Skeletal muscle tissue (tissue), 4 donors: Measurements from ENCODE around the gene USP11. TPM values are rescaled to one million over a fixed set of nuclear protein-coding genes. Genes with fewer than 3 reads are reported as not detected.
A peak's percentile ranks its signal among the peaks of the same experiment; 100 is the strongest.

Experiments used
- H3K27ac ChIP-seq: one replicate; pipeline ENCODE4 v1.7.0; 2013; ENCODE audit warnings: mild to moderate bottlenecking, low read depth, low read length, inconsistent platforms
- H3K27me3 ChIP-seq, 3 donors: one replicate each; pipeline ENCODE4 v1.7.0; 2013; ENCODE audit warnings: low read length in 3 of 3; ENCODE audit not compliant: control insufficient read depth in 3 of 3, insufficient read depth in 3 of 3
- H3K36me3 ChIP-seq, 3 donors: one replicate each; pipeline ENCODE4 v1.7.0; 2013; ENCODE audit warnings: low read length in 3 of 3; ENCODE audit not compliant: control insufficient read depth in 3 of 3, insufficient read depth in 3 of 3
- H3K4me1 ChIP-seq, 3 donors: one replicate each; pipeline ENCODE4 v1.7.0; 2013; ENCODE audit warnings: low read length in 3 of 3, mild to moderate bottlenecking in 3 of 3; ENCODE audit not compliant: control insufficient read depth in 3 of 3, insufficient read depth in 3 of 3
- H3K4me3 ChIP-seq, 3 donors: one replicate each; pipeline ENCODE4 v1.7.0; 2013; ENCODE audit warnings: low read length in 3 of 3
- H3K9ac ChIP-seq, 3 donors: one replicate each; pipeline ENCODE4 v1.7.0; 2013; ENCODE audit warnings: low read length in 3 of 3, mild to moderate bottlenecking in 3 of 3, moderate library complexity in 2 of 3, low read depth in 1 of 3
- H3K9me3 ChIP-seq, 3 donors: one replicate each; pipeline ENCODE4 v1.7.0; 2013; ENCODE audit warnings: low read length in 3 of 3; ENCODE audit not compliant: control insufficient read depth in 3 of 3
- total RNA-seq: library from RNA; depleted of rRNA; stranded (reverse); fragments of >200 nt; gene quantifications from one replicate; pipeline ENCODE4 v1.2.3, GENCODE V29; 2014
- donor health status: Osteomylitis.

The USP11 gene
- total RNA-seq, 1 donor from 2014 or later = 61.1 TPM

DNA sequence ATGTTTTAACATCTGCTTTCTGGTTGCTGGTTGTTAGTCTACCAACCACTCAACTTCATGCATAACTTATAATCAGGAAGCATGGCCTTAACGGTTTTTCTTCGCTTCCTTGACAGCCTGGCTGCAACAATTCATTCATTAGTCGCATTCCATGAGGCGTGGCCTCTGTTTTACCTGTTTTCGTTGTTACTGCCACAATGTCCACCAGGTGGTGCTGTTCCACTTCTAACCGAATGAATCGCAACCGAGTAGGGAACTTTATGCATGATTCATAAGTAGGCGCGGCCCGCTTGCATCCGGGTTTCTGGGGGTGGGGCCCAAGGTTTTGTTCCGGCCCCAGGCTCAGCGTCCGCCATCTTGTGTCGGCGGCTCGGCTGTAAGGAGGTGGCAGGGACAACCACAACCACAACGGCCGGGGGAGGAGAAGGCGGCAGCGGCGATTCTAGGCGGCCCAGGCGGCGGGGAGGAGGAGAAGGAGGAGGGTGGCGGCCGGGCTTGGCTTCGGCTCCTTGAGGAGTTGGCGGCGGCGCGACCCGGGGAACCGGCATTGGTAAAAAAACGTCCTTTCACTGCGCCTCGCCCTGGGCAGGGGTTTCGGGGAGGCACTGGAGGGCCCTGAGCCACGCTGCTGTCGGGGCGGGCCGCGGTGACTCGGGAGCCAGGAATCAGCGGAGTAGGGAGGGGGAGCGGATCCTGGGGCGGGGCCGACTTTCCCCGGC, 39.2 kb upstream of the USP11 start, which contains the start of gene UBA1:
UBA1 (plus strand) TSS at position 355 of the 719 bp plus-strand sequence. CDS start 4,974 bp downstream, outside the sequence.
- Histone ChIP-seq H3K9ac (peak within 1 kb of the TSS; percentile 89 to 99 (median 96)), H3K4me1 (peaks cover 43 to 59% (median 52%) of the 10 kb centered on the region in 3 donors), H3K36me3 (peaks cover 4 to 12% (median 5%) of the 10 kb centered on the region in 3 donors), H3K4me3 (peak within 1 kb of the TSS; percentile 76 to 91 (median 76)), H3K27me3 (peaks cover 0 to 5% (median 0%) of the 10 kb centered on the region in 3 donors), H3K9me3 (no peaks in the 10 kb centered on the region), H3K27ac (peak within 1 kb of the TSS; percentile 99)

DNA sequence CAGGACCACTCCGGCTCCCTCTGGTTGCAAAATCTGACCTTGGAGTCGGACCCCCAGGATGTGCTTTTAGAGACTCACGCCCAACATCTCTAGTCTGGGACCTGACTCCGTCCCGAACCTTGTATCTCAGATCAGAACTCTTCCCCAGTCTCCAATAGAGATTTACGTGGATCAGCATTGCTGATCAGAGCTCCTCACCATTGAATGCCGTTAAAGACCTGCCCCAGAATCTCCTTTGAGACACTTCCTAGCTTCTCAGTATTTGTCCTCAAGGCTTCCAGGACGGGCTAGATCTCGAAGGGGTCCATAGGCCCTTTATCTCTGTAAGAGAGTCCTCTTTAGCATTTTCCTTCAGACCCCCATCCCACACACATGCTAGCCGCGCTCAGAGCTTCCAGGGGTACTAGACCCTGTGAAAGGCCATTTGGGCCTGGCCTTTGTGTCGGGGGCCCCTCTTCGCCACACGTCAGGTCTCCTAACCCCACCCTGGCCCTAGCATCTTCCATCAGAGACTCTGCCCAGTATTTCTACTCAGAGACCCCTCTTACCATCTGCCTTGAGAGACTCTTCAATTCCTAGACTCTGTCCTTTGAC, 38.5 kb upstream of the USP11 start:
- Histone ChIP-seq H3K4me3 (peak overlapping the region; percentile 76 to 91 (median 76)), H3K4me1 (peaks cover 49 to 64% (median 55%) of the 10 kb centered on the region in 3 donors), H3K9me3 (no peaks in the 10 kb centered on the region), H3K9ac (peak overlapping the region; percentile 89 to 99 (median 96)), H3K27me3 (peaks cover 0 to 5% (median 0%) of the 10 kb centered on the region in 3 donors), H3K36me3 (peaks cover 10 to 18% (median 11%) of the 10 kb centered on the region in 3 donors), H3K27ac (peak overlapping the region; percentile 99)

DNA sequence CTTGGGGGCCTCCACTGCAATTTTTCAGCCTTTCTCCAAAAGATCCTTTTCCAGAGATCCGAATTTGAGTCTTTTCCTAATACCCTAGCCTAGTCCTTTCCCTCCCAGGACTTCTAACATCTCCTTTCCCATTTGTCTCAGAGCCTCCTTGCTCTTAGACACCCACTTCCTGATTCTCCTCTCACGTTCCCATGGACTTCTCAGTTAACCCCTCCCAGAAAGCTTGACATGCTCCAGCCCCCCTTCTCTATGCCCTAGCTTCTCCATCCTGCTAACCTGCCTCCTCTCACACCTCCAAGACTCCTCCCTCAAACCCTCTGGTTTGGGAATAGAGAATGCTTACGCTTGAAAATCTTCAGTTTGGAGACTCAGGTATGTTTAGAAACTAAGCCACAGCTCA, 36.7 kb upstream of the USP11 start:
- H3K4me1 ChIP-seq = peaks cover 59 to 70% (median 59%) of the 10 kb centered on the region in 3 donors
- H3K4me3 ChIP-seq = no peak overlapping the region
- H3K27me3 ChIP-seq = no peaks in the 10 kb centered on the region
- H3K27ac ChIP-seq = no peak overlapping the region
- H3K36me3 ChIP-seq = peaks cover 20 to 35% (median 20%) of the 10 kb centered on the region in 3 donors
- H3K9ac ChIP-seq = peak overlapping the region in 2 of 3 donors; percentile 5 to 42
- no peaks in the 10 kb centered on the region for H3K9me3 ChIP-seq

GRCh38 chrX:47197526-47197925, 35.3 kb upstream of the USP11 start:
- peak overlapping the region; percentile 45 for H3K27ac ChIP-seq
- H3K9ac ChIP-seq = peak overlapping the region in 2 of 3 donors; percentile 42 to 57
- peaks cover 33 to 49% (median 34%) of the 10 kb centered on the region in 3 donors for H3K36me3 ChIP-seq

GRCh38 chrX:47198026-47198686, 34.7 kb upstream of the USP11 start:
- Histone ChIP-seq H3K9ac (peak overlapping the region; percentile 42 to 57 (median 43)), H3K9me3 (no peaks in the 10 kb centered on the region), H3K36me3 (peaks cover 40 to 55% (median 40%) of the 10 kb centered on the region in 3 donors), H3K27me3 (no peaks in the 10 kb centered on the region), H3K27ac (peak overlapping the region; percentile 45), H3K4me1 (peaks cover 50 to 63% (median 57%) of the 10 kb centered on the region in 3 donors), H3K4me3 (peak overlapping the region in 2 of 3 donors; percentile 22 to 27)

More at GRCh38 chrX:47197526-47197925, 35.3 kb upstream of the USP11 start:
- H3K27me3 ChIP-seq = no peaks in the 10 kb centered on the region
- peak overlapping the region in 1 of 3 donors; percentile 42 for H3K4me3 ChIP-seq
- H3K9me3 ChIP-seq = no peaks in the 10 kb centered on the region
- H3K4me1 ChIP-seq = peaks cover 50 to 67% (median 57%) of the 10 kb centered on the region in 3 donors

GRCh38 chrX:47198687-47199080, 34.1 kb upstream of the USP11 start:
- peak overlapping the region; percentile 42 to 57 (median 43) for H3K9ac ChIP-seq
- H3K9me3 ChIP-seq = no peaks in the 10 kb centered on the region
- H3K27ac ChIP-seq = peak overlapping the region; percentile 45
- peaks cover 42 to 60% (median 44%) of the 10 kb centered on the region in 3 donors for H3K36me3 ChIP-seq
- H3K4me3 ChIP-seq = peak overlapping the region in 2 of 3 donors; percentile 22 to 27
- peaks cover 50 to 60% (median 57%) of the 10 kb centered on the region in 3 donors for H3K4me1 ChIP-seq
- no peaks in the 10 kb centered on the region for H3K27me3 ChIP-seq

DNA sequence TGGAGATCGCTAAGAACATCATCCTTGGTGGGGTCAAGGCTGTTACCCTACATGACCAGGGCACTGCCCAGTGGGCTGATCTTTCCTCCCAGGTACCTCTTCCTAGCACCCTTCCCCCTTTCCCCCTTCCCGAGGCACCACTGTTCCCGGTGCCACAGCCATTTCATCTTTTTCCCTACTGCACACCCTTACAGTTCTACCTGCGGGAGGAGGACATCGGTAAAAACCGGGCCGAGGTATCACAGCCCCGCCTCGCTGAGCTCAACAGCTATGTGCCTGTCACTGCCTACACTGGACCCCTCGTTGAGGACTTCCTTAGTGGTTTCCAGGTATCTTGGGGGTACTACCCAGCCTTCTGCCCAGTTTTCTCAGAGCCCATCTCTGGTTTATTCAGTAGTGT, 33.5 kb upstream of the USP11 start:
- Histone ChIP-seq H3K4me3 (no peak overlapping the region), H3K4me1 (peaks cover 50 to 59% (median 57%) of the 10 kb centered on the region in 3 donors), H3K9ac (peak overlapping the region in 1 of 3 donors; percentile 42), H3K36me3 (peaks cover 42 to 65% (median 47%) of the 10 kb centered on the region in 3 donors), H3K27ac (peak overlapping the region; percentile 45), H3K27me3 (no peaks in the 10 kb centered on the region), H3K9me3 (no peaks in the 10 kb centered on the region)

DNA sequence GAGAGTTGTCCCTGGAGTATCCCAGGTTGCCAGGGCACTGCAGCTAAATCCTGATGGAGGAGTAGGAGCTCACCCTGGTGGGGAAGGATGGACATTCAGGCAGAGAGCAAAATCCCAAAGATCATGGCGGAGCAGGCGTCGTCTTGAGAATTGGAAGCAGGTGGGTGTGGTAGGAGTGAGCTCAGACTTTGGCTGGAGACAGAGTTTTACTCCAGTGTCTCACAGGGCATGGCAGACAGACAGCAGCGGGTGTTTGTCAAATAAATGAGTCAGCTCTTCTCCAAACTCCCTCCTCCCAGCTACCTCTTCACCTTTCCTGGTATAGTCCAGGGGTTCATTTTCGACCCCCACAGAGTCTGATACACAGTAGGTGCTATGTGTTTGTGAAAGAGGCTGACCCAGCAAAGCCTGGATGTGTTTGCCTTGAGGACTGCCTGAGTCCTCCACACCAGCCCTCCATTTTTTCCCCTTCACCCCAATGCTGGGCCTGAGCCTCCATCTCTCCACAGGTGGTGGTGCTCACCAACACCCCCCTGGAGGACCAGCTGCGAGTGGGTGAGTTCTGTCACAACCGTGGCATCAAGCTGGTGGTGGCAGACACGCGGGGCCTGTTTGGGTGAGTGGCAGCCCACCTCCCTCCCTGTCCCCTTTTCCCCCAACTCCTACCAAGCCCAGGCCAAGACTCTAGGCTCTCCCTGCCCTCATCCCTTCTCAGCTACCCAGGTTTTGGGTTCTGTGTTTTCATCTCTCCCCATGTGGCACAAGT, 32.2 kb upstream of the USP11 start:
- Histone ChIP-seq H3K9ac (peak overlapping the region in 2 of 3 donors; percentile 57), H3K4me3 (no peak overlapping the region), H3K27me3 (no peaks in the 10 kb centered on the region), H3K9me3 (no peaks in the 10 kb centered on the region), H3K4me1 (peaks cover 40 to 50% (median 48%) of the 10 kb centered on the region in 3 donors), H3K27ac (peak overlapping the region; percentile 46), H3K36me3 (peaks cover 49 to 78% (median 57%) of the 10 kb centered on the region in 3 donors)

- Histone ChIP-seq H3K9me3 (no peaks in the 10 kb centered on the region), H3K27ac (peak overlapping the region; percentile 46), H3K36me3 (peaks cover 56 to 86% (median 64%) of the 10 kb centered on the region in 3 donors), H3K4me1 (peaks cover 31 to 41% (median 40%) of the 10 kb centered on the region in 3 donors), H3K9ac (no peak overlapping the region), H3K4me3 (no peak overlapping the region), H3K27me3 (no peaks in the 10 kb centered on the region)
Measured at GRCh38 chrX:47201345-47201944, 31.4 kb upstream of the USP11 start.
